Heart left ventricle (tissue), 16 donors: Measurements from ENCODE around the gene RGS6. TPM values are rescaled to one million over a fixed set of nuclear protein-coding genes. Genes with fewer than 3 reads are reported as not detected.

Source experiments
- ATAC-seq, 4 donors: fragments of 200-7000 bp; cut with Tn5 transposase; one replicate each; pipeline ENCODE4 v1.9.1; 2020 to 2022; ENCODE audit warnings: moderate library complexity in 4 of 4, mild to moderate bottlenecking in 3 of 4, moderate number of reproducible peaks in 1 of 4
- DNase-seq, 5 donors: peaks; one replicate each; pipeline ENCODE4 v3.0.0-alpha.2; 2020
- H3K27ac ChIP-seq, 12 donors: fragments of 200-600 bp; sonication (generic) in 4 of 12; one replicate each; pipeline versions ENCODE4 v1.5.0 to v1.8.0; 2016 to 2022; ENCODE audit warnings: mild to moderate bottlenecking in 2 of 12
- H3K27me3 ChIP-seq, 9 donors: fragments of 200-600 bp; sonication (generic) in 2 of 9; one replicate each; pipeline versions ENCODE4 v1.5.1 to v1.8.0; 2016 to 2022; ENCODE audit warnings: mild to moderate bottlenecking in 3 of 9
- H3K36me3 ChIP-seq, 9 donors: fragments of 200-600 bp; sonication (generic) in 2 of 9; one replicate each; pipeline versions ENCODE4 v1.5.0 to v1.8.0; 2018 to 2022; ENCODE audit warnings: mild to moderate bottlenecking in 2 of 9
- H3K4me1 ChIP-seq, 12 donors: fragments of 200-600 bp; sonication (generic) in 4 of 12; one replicate each; pipeline versions ENCODE4 v1.5.0 to v1.8.0; 2016 to 2022; ENCODE audit warnings: mild to moderate bottlenecking in 3 of 12
- H3K4me3 ChIP-seq, 12 donors: fragments of 200-600 bp; sonication (generic) in 4 of 12; one replicate each; pipeline versions ENCODE4 v1.5.0 to v1.8.0; 2017 to 2022; ENCODE audit warnings: mild to moderate bottlenecking in 9 of 12, moderate library complexity in 4 of 12
- H3K9me3 ChIP-seq, 12 donors: fragments of 200-600 bp; sonication (generic) in 4 of 12; one replicate each; pipeline versions ENCODE4 v1.5.0 to v1.8.0; 2016 to 2022; ENCODE audit warnings: mild to moderate bottlenecking in 1 of 12
- POLR2A ChIP-seq, 2 donors: fragments of 450-650 bp; IDR thresholded peaks; one replicate each; pipeline ENCODE4 v1.6.1; 2017; ENCODE audit warnings: antibody characterized with exemption in 2 of 2, mild to moderate bottlenecking in 2 of 2, moderate library complexity in 2 of 2
- WGBS, 4 donors: extraction: QIAGEN DNeasy Blood & Tissue Kit in 2 of 4; methylation state at CpG; one replicate each; pipeline versions ENCODE4 v1.1.5 to v1.1.7; 2013 to 2018; 5-methylcytosine and 5-hydroxymethylcytosine counted together
- intact Hi-C, 10 donors: fragments of 100-400 bp; cut with DNase I; formaldehyde crosslinking; loops; one replicate each; pipeline versions ENCODE4 v1.11.1 to v1.14.2; 2022
- polyA plus RNA-seq, 2 donors: library from polyadenylated mRNA; stranded (reverse); fragments of 200-250 nt; gene quantifications; one replicate each; pipeline ENCODE4 v1.2.3, GENCODE V29; 2013
- total RNA-seq, 9 donors: library from RNA; depleted of rRNA in 2 of 9; stranded (reverse); fragments of >200 nt in 2 of 9; fragmentation: NEBNext Ultra II Directional in 3 of 9; extraction: Animal tissue kit (Norgen Biotek cat#: 25700) in 3 of 9; gene quantifications; one replicate each; pipeline versions ENCODE4 v1.1.0 to v1.2.4, GENCODE V29; 2016 to 2023
- TF ChIP-seq, protein P1 (sequence below), 12 donors: fragments of 200-600 bp; sonication (generic) in 4 of 12; IDR thresholded peaks; one replicate each; pipeline versions ENCODE4 v1.5.0 to v1.8.0; 2018 to 2022; ENCODE audit warnings: antibody characterized with exemption in 12 of 12, mild to moderate bottlenecking in 5 of 12
- donor health status: ischemic (EF 13 %, LVEDD 7.1; RV severe dilation, severe dysfunction).
- donor health status: healthy with polysubstance abuse.
- donor health status: DM: no; HTN: yes; CAD: no.
- donor health status: DM: no; HTN: no; CAD: no.
- donor health status: ischemic (EF 25% LVEDD 6.9; RV normal size, moderate dysfunction).
- donor health status: ischemic (EF 25% LVEDD 5.7; RV mildly dilated, moderate dysfunction).
- donor health status: healthy.
- donor health status: DM: yes; HTN: yes; CAD: no.
- donor health status: ischemic (EF 35%, LVEDD 5.7; RV mildly dilated, moderate dysfunction).
- donor health status: nonischemic (EF 11% LVEDD 7.7; RV severe dilation, severe dysfunction).
- donor health status: DM: yes; HTN: yes; CAD: no.
- donor health status: PGD.
- donor health status: ischemic (EF 29% LVEDD 5.4; RV normal size, mild dysfunction).
- donor health status: nonischemic (EF 23%, LVEDD 6.1; RV moderate dilation, normal function).

Gene RGS6
- total and polyA plus RNA-seq, 11 donors = 1.3 to 25.4 (median 15.1) TPM

DNA sequence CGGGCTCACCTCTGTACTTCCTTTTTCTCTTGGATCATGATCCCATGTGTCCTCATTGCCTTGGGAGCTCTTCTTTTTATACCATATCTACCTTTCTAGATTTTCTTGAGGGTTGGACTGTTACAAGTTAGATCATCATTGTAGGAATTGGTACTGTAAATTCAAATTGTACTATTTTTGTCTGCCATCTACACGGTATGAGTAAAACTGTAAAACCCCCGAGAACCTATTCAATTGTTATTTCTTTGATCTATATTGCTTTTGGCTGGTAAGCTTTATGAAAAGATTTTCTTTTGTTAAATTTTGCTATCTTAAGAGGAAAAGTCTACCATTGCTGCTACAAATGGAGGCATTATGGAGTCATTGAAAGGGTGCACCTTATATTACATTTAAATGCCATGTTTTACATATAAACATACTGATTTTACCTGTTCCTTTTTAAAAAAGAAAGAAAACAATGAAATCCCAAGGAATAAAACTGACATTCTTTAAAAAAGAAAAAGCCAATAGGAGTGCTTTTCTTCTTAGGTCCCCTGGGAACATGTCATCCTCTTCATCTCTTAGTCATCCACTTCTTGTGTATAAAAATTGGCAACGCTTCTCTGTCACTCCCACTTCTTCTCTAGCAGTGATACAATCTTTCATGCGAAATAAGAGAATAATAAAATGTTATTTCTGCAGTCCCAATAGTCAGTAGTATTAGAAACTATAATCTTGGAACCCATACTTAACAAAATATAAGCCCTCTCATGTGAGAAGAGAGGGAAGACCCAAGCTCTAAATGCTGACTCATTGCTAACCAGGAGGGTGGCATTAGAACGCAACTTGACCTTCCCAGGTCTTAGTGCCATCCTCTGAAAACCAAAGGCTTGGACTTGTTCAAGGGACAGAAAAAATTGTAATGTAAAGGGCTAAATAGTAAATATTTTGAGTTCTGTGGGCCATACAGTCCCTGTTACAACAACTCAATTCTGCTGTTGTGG is 20.4 kb downstream of the RGS6 start:
- H3K4me1 ChIP-seq = no peaks in the 10 kb centered on the region
- 76 to 81% (median 77%) methylated on average over 6 of the region's 6 CpGs for WGBS, 4 donors
- H3K9me3 ChIP-seq = peaks cover 0 to 9% (median 2%) of the 10 kb centered on the region in 12 donors
- TF ChIP-seq POLR2A (IDR thresholded peaks at IDR 0.05) = no peak
- TF ChIP-seq, protein P1, sequence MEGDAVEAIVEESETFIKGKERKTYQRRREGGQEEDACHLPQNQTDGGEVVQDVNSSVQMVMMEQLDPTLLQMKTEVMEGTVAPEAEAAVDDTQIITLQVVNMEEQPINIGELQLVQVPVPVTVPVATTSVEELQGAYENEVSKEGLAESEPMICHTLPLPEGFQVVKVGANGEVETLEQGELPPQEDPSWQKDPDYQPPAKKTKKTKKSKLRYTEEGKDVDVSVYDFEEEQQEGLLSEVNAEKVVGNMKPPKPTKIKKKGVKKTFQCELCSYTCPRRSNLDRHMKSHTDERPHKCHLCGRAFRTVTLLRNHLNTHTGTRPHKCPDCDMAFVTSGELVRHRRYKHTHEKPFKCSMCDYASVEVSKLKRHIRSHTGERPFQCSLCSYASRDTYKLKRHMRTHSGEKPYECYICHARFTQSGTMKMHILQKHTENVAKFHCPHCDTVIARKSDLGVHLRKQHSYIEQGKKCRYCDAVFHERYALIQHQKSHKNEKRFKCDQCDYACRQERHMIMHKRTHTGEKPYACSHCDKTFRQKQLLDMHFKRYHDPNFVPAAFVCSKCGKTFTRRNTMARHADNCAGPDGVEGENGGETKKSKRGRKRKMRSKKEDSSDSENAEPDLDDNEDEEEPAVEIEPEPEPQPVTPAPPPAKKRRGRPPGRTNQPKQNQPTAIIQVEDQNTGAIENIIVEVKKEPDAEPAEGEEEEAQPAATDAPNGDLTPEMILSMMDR (IDR thresholded peaks at IDR 0.05) = no peak
- H3K4me3 ChIP-seq = no peak overlapping the region
- no peak overlapping the region for H3K27ac ChIP-seq
- intact Hi-C loops = no loop called here
- ATAC-seq (no peak), DNase-seq (no peak)
- no peaks in the 10 kb centered on the region for H3K27me3 ChIP-seq
- H3K36me3 ChIP-seq = no peaks in the 10 kb centered on the region

DNA sequence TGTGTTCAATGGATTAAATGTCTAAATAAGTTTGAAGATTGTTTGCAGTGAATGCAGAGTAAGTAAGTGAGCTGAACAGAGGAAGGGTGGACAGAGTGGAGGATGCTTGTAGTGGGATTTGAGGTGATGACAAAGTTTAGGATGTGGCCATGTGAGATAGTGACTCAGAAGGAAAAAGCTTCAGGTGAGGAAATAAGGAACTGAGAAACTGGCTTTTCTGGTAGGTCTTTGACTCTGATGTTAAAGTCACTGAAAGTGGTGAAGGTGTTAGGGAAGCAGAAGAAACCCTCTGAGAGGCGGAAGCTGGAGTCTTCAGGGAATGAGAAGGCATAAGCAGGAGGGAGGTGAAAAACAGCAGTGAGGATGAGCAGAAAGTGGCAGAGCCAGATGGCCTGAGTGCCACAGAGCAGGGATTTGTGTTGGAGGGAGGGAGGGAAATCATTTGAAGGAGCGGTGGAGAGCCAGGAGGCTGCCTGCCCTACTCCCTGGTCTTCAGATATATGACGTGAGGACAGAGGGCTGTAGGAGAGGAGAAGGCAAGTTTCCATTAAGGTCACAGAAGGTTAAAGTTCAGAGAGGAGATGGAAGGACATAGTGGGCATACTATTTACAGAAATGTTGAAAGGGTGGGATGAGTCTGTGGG is 24.8 kb downstream of the RGS6 start:
- Histone ChIP-seq H3K9me3 (no peaks in the 10 kb centered on the region), H3K4me1 (peaks cover 0 to 20% (median 10%) of the 10 kb centered on the region in 12 donors), H3K27me3 (no peaks in the 10 kb centered on the region), H3K27ac (peak overlapping the region in 1 of 12 donors; percentile 12), H3K36me3 (no peaks in the 10 kb centered on the region), H3K4me3 (no peak overlapping the region)
- WGBS, 4 donors = 49 to 73% (median 53%) methylated on average over 3 of the region's 3 CpGs
- TF ChIP-seq POLR2A (IDR thresholded peaks at IDR 0.05) = no peak
- intact Hi-C loops = no loop called here
- no peak for ATAC-seq
- DNase-seq = no peak

DNA sequence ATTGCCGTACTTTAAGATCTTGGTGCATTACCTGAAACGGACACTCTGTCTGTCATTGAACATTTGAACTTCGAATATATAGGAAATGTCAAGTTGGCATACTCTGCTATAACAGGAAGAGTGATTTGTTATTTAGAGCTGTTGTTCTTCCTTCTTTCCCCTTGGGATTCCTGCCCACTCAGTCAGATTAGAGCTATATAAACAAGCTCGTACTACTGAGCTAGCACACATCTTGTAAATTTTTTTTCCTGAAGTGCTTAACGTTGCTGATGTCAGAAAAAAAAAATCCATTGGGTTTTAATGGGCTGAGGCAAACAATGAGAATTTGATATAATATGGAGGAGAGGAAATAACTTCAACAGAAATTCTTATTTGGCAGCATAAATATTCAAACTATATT is 26.8 kb downstream of the RGS6 start:
- H3K9me3 ChIP-seq = no peaks in the 10 kb centered on the region
- no peak for DNase-seq
- H3K4me3 ChIP-seq = no peak overlapping the region
- ATAC-seq = peak in 1 of 4 donors; percentile 20
- no peaks in the 10 kb centered on the region for H3K36me3 ChIP-seq
- intact Hi-C loops = no loop called here
- TF ChIP-seq, protein P1 (IDR thresholded peaks at IDR 0.05) = no peak
- TF ChIP-seq POLR2A (IDR thresholded peaks at IDR 0.05) = no peak
- WGBS, 4 donors = 20 to 28% (median 27%) methylated on average over 5 of the region's 5 CpGs
- H3K27me3 ChIP-seq = no peaks in the 10 kb centered on the region
- peak overlapping the region in 1 of 12 donors; percentile 31 for H3K27ac ChIP-seq
- peaks cover 0 to 32% (median 12%) of the 10 kb centered on the region in 12 donors for H3K4me1 ChIP-seq

DNA sequence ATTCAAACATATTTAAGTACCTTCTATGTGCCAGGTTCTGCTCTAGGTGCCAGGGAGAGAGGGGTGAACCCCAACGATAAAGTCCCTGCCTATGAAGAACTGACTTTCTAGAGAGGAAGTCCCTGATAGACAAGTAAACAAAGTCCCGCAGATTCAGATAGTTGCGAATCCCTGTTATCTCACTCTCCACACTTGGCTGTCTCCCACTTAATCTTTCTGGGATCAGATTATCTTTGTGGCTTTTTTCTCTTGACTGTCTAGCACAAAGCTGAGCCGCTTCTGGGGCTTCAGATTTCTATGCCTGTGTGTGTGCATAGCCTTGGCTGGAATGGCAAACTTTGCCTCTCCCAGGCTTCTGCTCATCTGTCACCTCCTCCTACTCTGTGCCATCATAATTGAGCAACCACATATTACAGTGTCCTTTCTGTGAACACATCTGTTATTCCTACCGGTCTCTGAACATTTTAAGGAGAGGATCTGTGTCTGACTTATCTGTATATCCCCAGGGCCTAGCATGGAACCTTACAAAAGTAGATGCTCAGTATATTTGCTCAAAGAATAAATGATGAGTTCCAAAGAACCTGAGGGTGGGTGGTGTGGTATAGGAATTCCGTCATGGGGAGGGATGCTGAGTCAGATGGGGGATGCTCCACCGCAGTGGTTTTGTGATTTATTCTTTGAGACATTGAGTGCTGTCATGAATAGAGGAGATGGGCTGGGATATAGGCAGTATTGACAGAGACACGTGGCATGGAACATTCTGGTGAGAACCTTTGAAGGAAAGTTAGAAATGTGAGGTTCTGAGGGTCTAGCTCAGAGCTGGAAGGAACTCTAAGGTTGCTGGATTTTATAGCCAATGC is 28.5 kb downstream of the RGS6 start:
- H3K4me3 ChIP-seq = no peak overlapping the region
- no peaks in the 10 kb centered on the region for H3K36me3 ChIP-seq
- H3K4me1 ChIP-seq = peaks cover 0 to 32% (median 12%) of the 10 kb centered on the region in 12 donors
- no peaks in the 10 kb centered on the region for H3K9me3 ChIP-seq
- no peak for TF ChIP-seq POLR2A (IDR thresholded peaks at IDR 0.05)
- TF ChIP-seq, protein P1 (IDR thresholded peaks at IDR 0.05) = no peak
- no peak overlapping the region for H3K27ac ChIP-seq
- no peak for DNase-seq
- 81 to 93% (median 90%) methylated on average over 8 of the region's 8 CpGs for WGBS, 4 donors
- no peak for ATAC-seq
- no peaks in the 10 kb centered on the region for H3K27me3 ChIP-seq
- intact Hi-C loops = no loop called here
